Testis (tissue), 3 donors: Measurements from ENCODE around the gene AIRE. TPM values are rescaled to one million over a fixed set of nuclear protein-coding genes. Genes with fewer than 3 reads are reported as not detected.
A peak's percentile ranks its signal among the peaks of the same experiment; 100 is the strongest.

Experiments
- DNase-seq: peaks from one replicate; pipeline ENCODE4 v3.0.0-alpha.2; 2019
- H3K27ac ChIP-seq, 2 donors: fragments of 200-600 bp; sonication (generic); one replicate each; pipeline ENCODE4 v1.5.1; 2019
- H3K27me3 ChIP-seq: fragments of 200-600 bp; sonication (generic); one replicate; pipeline ENCODE4 v1.5.1; 2019
- H3K36me3 ChIP-seq: fragments of 200-600 bp; sonication (generic); one replicate; pipeline ENCODE4 v1.5.1; 2017; ENCODE audit warnings: low read depth; ENCODE audit errors: missing control alignments
- H3K4me1 ChIP-seq: fragments of 200-600 bp; sonication (generic); one replicate; pipeline ENCODE4 v1.5.1; 2019
- H3K4me3 ChIP-seq, 2 donors: fragments of 200-600 bp; sonication (generic); one replicate each; pipeline ENCODE4 v1.5.1; 2017 to 2019
- H3K9me3 ChIP-seq: fragments of 200-600 bp; sonication (generic); one replicate; pipeline ENCODE4 v1.5.1; 2017
- POLR2A ChIP-seq: fragments of 450-650 bp; IDR thresholded peaks from one replicate; pipeline ENCODE4 v1.6.1; 2017; ENCODE audit warnings: antibody characterized with exemption, mild to moderate bottlenecking, moderate library complexity
- WGBS, 2 donors: methylation state at CpG; one replicate each; pipeline ENCODE4 v1.1.5; 2018; 5-methylcytosine and 5-hydroxymethylcytosine counted together
- intact Hi-C: fragments of 100-400 bp; cut with DNase I; formaldehyde crosslinking; loops from one replicate; pipeline ENCODE4 v1.15.1; 2023; ENCODE audit warnings: low total_unique reads
- polyA plus RNA-seq: library from polyadenylated mRNA; stranded (reverse); fragments of 350-450 nt; fragmentation: Illumina TruSeq; extraction: RNeasy Lipid Tissue Mini Kit (QIAGEN cat#74804); gene quantifications from one replicate; pipeline ENCODE4 v1.2.3, GENCODE V29; 2014; ENCODE audit warnings: low read depth, low replicate concordance; ENCODE audit not compliant: insufficient read depth
- total RNA-seq, 2 donors: library from RNA; depleted of rRNA; stranded (reverse); fragments of >200 nt; gene quantifications; one replicate each; pipeline ENCODE4 v1.2.3, GENCODE V29; 2016
- TF ChIP-seq, protein P1 (sequence below), 3 experiments: fragments of 450-650 bp in 2 of 3; fragments of 200-600 bp in 1 of 3; sonication (generic) in 1 of 3; IDR thresholded peaks; one replicate each; pipeline ENCODE4 v1.5.1; 2016 to 2019; ENCODE audit warnings: antibody characterized with exemption in 3 of 3, mild to moderate bottlenecking in 2 of 3, moderate library complexity in 1 of 3

The AIRE gene
- total and polyA plus RNA-seq, 3 donors from 2014 or later: 0.16 to 0.68 (median 0.55) TPM

DNA sequence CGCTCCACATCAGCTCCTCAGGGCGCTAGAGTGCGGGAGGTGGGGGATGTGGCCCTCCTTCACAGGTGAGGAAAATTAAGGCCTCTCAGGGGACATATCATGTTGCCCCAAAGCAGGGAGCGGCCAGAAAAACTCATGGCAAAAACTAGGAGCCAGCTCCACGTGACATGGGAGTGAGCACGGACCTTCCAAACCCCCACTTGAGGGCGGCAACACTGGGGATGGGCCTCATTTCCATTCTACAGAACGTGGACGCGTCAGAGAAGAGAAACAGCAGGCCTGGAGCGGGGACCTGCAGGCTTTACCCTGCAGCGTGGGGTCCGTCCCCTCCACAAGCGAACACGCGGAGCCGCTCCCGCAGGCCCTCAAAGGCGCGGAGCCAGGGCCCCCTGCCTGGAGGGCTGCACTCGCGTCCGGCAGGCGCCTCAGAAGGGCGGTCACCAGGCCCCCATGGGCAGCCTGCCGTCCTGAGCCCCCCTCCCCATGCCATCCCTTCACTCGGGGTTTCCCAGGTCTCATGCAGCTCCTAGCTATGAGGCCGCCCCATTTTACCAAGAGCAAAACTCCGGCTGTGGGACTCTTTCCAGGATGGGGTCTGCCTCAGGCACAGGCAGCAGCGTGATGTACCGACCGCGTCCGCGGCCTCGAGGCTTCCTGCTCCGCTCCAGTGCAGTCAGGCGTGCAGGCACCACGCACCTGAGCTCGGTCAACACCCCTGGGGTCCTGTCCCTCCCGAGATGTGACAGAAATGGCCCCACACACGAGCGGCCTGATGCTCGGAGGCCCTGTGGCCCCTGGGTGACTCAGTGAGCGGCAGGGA lies 48.0 kb downstream of the AIRE start:
- Histone ChIP-seq H3K27me3 (no peaks in the 10 kb centered on the region), H3K36me3 (no peaks in the 10 kb centered on the region), H3K4me3 (no peak overlapping the region), H3K9me3 (no peaks in the 10 kb centered on the region), H3K27ac (no peak overlapping the region), H3K4me1 (peaks cover 16% of the 10 kb centered on the region)
- intact Hi-C loops: no loop called here
- WGBS, 2 donors: 53 to 81% methylated on average over 22 to 41 of the region's 45 CpGs
- TF ChIP-seq, protein P1, sequence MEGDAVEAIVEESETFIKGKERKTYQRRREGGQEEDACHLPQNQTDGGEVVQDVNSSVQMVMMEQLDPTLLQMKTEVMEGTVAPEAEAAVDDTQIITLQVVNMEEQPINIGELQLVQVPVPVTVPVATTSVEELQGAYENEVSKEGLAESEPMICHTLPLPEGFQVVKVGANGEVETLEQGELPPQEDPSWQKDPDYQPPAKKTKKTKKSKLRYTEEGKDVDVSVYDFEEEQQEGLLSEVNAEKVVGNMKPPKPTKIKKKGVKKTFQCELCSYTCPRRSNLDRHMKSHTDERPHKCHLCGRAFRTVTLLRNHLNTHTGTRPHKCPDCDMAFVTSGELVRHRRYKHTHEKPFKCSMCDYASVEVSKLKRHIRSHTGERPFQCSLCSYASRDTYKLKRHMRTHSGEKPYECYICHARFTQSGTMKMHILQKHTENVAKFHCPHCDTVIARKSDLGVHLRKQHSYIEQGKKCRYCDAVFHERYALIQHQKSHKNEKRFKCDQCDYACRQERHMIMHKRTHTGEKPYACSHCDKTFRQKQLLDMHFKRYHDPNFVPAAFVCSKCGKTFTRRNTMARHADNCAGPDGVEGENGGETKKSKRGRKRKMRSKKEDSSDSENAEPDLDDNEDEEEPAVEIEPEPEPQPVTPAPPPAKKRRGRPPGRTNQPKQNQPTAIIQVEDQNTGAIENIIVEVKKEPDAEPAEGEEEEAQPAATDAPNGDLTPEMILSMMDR (IDR thresholded peaks at IDR 0.05): no peak
- TF ChIP-seq POLR2A: no peak
- no peak for DNase-seq

DNA sequence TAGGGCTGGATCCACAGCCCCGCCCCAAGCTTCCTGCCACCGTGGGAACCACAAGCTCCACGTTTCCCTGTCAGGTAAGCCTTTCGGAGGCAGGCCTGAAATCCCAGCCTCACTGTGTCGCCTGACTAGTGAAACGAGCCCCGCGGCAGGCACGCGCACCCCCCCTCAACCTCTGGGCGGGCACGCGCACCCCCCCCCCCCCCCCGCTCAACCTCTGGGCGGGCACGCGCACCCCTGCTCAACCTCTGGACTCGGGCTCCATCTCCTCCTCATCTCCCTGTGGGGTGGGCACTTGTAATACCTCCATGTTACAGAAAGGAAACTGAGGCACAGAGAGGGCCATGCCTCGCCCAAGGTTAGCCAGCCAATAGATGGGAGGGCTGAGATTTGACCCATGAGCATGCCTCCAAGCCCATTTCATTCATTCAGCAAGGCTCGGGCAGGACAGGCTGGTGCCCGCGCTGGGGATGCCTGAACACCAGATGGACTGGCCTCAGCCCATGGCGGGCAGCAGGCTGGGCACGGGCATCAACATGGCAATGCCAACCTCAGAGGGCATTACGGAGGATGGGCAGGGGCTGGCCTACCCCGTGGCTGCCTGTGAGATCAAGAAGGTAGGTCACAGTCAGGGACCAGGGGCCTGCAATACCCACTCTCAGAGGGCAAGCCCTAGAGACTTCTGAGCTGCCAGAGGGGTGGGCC lies 48.8 kb downstream of the AIRE start:
- DNase-seq: no peak
- WGBS, 2 donors: 75 to 86% methylated on average over 16 to 25 of the region's 26 CpGs

DNA sequence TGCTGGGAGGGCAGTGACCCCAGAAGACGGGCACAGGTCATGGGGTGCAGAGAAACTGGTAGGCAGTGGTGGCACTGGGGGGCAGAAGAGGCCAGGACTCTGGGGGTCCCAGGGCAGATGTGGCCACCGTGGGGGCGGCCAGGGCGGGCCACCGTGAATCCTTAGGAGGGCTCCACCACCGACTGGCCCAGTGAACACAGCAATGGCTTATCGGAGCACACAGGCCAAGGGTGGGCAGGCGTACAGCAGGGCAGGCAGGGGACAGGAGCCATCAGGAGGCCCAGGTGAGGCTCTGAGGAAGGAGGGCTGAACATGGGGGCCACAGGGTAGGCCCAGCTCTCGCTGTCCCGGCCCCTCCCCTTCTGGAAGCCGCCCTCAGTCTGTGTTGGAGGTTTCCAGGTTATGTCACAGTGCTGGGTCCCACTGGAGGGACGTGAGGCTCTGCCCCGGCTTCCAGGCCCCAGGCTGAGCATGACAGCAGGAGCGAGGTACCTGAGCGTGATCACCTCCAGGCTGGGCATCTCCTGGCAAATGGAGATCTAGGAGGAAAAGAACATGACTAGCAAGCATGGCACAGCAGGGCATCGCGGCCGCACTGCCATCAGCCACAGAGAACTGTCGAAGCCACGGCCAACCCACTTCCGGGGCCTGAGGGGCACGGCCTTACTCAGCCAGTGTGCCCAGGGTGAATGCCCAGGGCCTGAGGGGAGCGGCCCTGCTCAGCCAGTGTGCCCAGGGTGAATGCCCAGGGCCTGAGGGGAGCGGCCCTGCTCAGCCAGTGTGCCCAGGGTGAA lies 49.8 kb downstream of the AIRE start:
- intact Hi-C loops: no loop called here
- H3K4me1 ChIP-seq: peaks cover 24% of the 10 kb centered on the region

More for the DNA sequence above, 48.8 kb downstream of the AIRE start:
- intact Hi-C loops: no loop called here
- no peak for TF ChIP-seq POLR2A
- TF ChIP-seq, protein P1 (IDR thresholded peaks at IDR 0.05): no peak
- Histone ChIP-seq H3K27ac (no peak overlapping the region), H3K4me1 (peaks cover 16% of the 10 kb centered on the region), H3K9me3 (no peaks in the 10 kb centered on the region), H3K36me3 (no peaks in the 10 kb centered on the region), H3K27me3 (no peaks in the 10 kb centered on the region), H3K4me3 (no peak overlapping the region)

DNA sequence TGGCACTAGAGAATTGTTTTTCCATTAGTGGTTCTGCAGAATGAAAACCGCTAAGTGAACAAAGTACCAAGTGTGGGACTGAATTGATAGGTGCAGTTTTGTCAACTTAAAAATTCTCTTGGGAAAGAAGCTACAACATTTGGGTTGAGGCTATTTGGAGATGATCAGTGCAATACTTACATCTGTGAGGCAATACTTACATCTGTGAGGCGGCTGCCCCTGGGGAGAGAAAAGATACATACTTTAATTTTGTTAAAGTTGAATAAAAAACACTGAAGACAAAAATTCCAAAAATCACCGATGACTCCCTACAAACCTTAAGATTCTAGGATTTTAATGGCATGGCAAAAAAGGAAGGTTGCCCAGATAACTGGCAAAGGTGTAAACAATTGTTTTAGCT lies 51.8 kb downstream of the AIRE start:
- no peaks in the 10 kb centered on the region for H3K36me3 ChIP-seq
- TF ChIP-seq, protein P1 (IDR thresholded peaks at IDR 0.05): no peak
- TF ChIP-seq POLR2A: no peak
- peaks cover 29% of the 10 kb centered on the region for H3K4me1 ChIP-seq
- peak overlapping the region in 1 of 2 donors; percentile 78 for H3K27ac ChIP-seq
- intact Hi-C loops: no loop called here
- H3K4me3 ChIP-seq: no peak overlapping the region
- H3K9me3 ChIP-seq: no peaks in the 10 kb centered on the region
- no peaks in the 10 kb centered on the region for H3K27me3 ChIP-seq
- DNase-seq: no peak
- WGBS, 2 donors: 56 to 65% methylated on average over 3 of the region's 3 CpGs

More for the DNA sequence above, 49.8 kb downstream of the AIRE start:
- Histone ChIP-seq H3K36me3 (no peaks in the 10 kb centered on the region), H3K27me3 (no peaks in the 10 kb centered on the region), H3K27ac (no peak overlapping the region), H3K4me3 (no peak overlapping the region), H3K9me3 (no peaks in the 10 kb centered on the region)
- TF ChIP-seq, protein P1 (IDR thresholded peaks at IDR 0.05): no peak
- TF ChIP-seq POLR2A: no peak
- no peak for DNase-seq
- 91 to 97% methylated on average over 16 to 24 of the region's 24 CpGs for WGBS, 2 donors
